Activated CD8-positive, alpha-beta memory T cell treated with anti-CD3 and anti-CD28 coated beads for 36 hours (primary cell): ENCODE measurements around the gene MMEL1. TPM values are rescaled to one million over a fixed set of nuclear protein-coding genes. Genes with fewer than 3 reads are reported as not detected.
"Not testable (repeated sequence)": the region's sequence is repeated elsewhere in the genome, so short reads cannot be mapped to it uniquely, and the experiment has no call there.

Experiments
- CTCF ChIA-PET: fragments of 350-600 bp; sonication (Branson Sonifier 250); formaldehyde crosslinking; loops from one replicate; lab custom pipeline; 2021; ENCODE audit warnings: antibody characterized with exemption; lab: Charles Lee
- POLR2A ChIA-PET: fragments of 350-600 bp; sonication (Branson Sonifier 250); formaldehyde crosslinking; loops from one replicate; lab custom pipeline; 2021; ENCODE audit warnings: antibody characterized with exemption; lab: Charles Lee
- total RNA-seq, 2 experiments: library from RNA; stranded (reverse); gene quantifications; one replicate each; pipeline ENCODE4 v1.2.3, GENCODE V29; 2021

MMEL1 gene
- total RNA-seq, 2 experiments from 2014 or later = 0.42 TPM; not detected in 1

DNA sequence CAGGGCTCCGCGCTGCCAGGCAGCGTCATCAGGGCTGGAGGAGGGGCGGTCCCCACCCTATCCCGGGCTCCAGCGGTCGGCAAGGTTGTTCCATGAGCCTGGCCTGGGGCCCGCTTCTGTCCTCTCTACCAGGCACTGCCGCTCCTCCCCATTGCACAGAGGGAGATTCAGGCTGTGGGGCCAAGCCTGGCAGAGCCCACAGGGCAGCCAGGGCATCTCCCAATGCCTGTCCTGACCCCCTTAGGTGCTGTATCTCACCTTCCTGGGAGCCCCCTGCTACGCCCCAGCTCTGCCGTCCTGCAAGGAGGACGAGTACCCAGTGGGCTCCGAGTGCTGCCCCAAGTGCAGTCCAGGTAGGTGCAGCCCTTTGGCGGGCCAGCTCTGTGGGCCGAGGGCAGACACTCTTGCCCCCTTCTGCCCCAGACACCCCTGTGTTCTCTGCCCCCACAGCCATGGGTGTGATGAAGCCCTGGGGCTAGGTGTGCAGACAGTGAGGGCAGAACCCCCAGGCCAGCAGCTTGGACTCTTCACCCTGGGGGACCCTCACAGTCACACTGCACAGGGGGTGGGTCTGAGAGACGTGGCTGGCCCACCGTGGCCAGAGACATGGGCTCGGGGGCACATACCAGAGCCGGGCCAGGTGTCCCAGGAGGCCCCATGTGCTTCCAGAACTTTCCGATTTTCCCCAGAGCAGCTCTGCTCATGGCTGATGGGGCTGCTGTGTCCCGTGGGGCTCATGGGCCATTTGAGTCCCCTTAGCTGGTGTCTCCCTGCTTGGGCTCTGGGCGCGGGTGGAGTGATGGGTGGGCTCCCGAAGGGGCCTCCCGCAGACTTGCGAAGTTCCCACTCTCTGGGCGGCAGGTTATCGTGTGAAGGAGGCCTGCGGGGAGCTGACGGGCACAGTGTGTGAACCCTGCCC is 75.1 kb downstream of the MMEL1 start:
- POLR2A ChIA-PET = interaction anchor here (1.0 to 4.9 kb wide), 5 partner anchors 11 to 151 kb away, joined by 3 to 60 read pairs (median 31); partner anchors contain the start of gene PRXL2B
- CTCF ChIA-PET = interaction anchor here (1.5 kb wide), 1 partner anchor 142 kb away, joined by 3 read pairs; no protein-coding TSS in a partner anchor

DNA sequence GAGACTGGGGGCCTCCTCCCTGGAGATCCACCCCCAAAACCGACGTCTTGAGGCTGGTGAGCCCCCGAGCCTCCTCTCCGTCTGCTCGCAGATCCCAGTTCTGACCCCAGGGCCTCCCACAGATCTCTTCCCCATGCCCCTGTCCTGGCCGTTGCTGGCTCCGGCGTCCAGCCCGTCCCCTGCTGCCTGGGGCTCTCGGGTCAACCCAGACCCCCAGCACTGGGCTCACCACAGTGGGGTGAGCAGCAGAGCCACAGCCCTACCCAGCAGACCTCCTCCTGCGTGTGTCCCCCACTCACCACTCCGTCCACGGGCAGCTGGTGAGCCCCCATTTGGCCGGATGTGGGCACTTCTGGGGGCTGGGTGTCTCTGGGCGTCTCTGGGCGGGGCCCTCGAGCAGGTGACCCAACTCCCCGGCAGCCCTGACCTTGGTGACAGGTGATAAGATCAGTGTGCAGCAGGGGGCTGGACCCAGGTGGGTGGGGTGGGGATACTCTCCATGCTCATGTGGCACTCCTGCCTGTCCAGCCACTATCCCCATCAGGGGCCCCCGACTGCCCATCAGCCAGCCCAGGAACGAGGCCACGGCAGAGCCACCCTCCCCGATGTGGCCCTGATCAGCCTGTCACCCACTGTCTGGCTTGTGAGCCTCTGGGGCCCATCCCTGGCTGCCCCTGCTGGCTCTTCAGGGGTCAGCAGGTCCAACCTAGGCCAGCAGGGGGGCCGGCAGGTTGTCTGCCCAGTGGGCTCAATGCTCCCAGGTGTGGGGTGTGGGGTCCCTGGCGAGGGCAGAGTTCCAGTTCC is 75.9 kb downstream of the MMEL1 start:
- ChIA-PET POLR2A (interaction anchor here (1.0 to 4.9 kb wide), 7 partner anchors 10 to 150 kb away, joined by 3 to 60 read pairs (median 11); partner anchors contain the start of genes PANK4 and PRXL2B), CTCF (interaction anchor here (0.9 to 3.1 kb wide), 9 partner anchors 9 to 235 kb away, joined by 3 to 20 read pairs (median 5); no protein-coding TSS in a partner anchor)

DNA sequence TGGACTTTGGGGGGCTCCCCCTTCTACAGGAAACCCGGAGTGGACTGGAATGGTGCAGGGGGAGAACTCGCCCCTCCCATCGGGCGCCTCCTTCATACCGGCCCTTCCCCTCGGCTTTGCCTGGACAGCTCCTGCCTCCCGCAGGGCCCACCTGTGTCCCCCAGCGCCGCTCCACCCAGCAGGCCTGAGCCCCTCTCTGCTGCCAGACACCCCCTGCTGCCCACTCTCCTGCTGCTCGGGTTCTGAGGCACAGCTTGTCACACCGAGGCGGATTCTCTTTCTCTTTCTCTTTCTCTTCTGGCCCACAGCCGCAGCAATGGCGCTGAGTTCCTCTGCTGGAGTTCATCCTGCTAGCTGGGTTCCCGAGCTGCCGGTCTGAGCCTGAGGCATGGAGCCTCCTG is 76.5 kb downstream of the MMEL1 start, which contains the start of gene TNFRSF14:
Gene TNFRSF14 (plus strand): TSS at position 95 of the 401 bp plus-strand sequence. CDS start 294 bp downstream, at position 389.
- ChIA-PET CTCF (interaction anchor here (0.9 to 3.1 kb wide), 9 partner anchors 9 to 235 kb away, joined by 3 to 20 read pairs (median 5); no protein-coding TSS in a partner anchor), POLR2A (interaction anchor here (0.6 to 4.9 kb wide), 8 partner anchors 10 to 149 kb away, joined by 3 to 60 read pairs (median 8); partner anchors contain the start of genes PANK4 and PRXL2B)

DNA sequence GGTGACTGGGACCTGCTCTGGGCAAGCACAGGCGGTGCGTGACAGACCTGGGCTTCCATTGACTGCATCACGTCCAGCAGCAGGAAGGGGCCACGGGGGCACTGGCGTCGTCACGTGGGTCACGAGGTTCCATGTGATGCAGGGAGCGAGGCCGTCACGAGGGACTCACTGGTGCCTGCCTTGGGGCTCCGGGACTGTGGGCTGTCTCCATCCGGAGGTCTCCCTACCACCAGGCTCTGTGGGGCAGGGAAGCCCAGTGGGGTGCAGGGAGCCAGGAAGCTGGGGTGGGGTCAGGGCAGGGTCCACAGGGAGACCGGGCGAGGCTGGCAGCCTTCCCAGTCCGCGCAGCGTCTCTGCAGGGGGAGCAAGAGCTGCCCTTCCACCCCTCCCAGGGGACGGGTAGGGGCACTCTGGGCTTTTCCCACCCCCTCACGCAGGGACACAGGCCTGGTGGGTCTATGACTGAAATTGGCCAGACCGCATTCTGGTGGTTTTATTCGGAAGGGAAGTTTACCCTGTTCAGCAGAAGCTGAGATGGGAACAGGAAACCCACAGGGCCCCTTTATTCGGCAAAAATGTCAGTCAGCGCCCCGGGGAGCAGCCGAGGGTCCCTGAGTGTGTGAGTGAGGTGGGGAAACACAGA is 77.1 kb downstream of the MMEL1 start:
- POLR2A ChIA-PET = interaction anchor here (0.6 to 4.9 kb wide), 7 partner anchors 9 to 30 kb away, joined by 3 to 60 read pairs (median 11); partner anchors contain the start of genes PANK4 and PRXL2B
- CTCF ChIA-PET = interaction anchor here (0.9 to 3.1 kb wide), 9 partner anchors 8 to 236 kb away, joined by 3 to 20 read pairs (median 5); no protein-coding TSS in a partner anchor

DNA sequence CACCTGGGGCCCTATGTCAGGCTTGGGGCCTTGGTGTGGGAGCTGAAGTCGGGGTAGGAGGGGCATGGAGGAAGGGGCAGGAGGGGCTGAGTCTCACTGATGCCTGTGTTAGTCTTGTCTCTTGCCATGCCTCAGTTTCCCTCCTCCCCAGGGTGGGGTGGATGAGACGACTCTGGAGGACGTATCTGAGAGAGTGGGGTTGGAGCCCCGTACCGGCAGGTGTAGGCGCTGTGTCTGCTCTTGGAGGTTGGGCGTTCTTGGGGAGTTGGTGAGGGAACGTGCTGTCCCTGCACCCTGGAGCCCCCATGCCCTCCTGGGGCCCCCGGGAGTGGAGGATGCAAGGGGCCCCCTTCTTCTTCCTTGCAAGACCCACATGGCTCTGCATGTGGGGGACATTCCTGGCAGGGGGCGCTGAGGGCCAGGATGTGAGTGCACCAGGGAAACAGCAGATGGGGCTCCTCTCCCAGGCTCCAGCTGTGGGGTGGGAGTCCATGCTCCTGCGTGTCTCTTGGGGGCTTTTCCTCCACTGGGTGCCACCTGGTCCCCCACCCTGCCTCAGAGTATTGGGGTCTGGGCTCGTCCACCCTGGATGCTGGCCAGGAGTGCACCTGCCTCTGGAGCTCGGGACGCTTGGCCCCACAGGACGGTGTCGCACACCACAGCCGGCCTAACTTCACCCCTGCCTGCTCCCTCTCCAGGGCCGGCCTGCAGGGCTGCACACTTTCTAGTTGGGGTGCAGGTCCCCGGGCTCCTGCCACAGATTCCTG is 78.0 kb downstream of the MMEL1 start:
- CTCF ChIA-PET = interaction anchor here (1.4 to 3.1 kb wide), 4 partner anchors 23 to 139 kb away, joined by 4 to 20 read pairs (median 8); no protein-coding TSS in a partner anchor
- POLR2A ChIA-PET = interaction anchor here (2.9 to 4.9 kb wide), 2 partner anchors 23 to 30 kb away, joined by 31 to 60 read pairs; partner anchors contain the start of gene PRXL2B

DNA sequence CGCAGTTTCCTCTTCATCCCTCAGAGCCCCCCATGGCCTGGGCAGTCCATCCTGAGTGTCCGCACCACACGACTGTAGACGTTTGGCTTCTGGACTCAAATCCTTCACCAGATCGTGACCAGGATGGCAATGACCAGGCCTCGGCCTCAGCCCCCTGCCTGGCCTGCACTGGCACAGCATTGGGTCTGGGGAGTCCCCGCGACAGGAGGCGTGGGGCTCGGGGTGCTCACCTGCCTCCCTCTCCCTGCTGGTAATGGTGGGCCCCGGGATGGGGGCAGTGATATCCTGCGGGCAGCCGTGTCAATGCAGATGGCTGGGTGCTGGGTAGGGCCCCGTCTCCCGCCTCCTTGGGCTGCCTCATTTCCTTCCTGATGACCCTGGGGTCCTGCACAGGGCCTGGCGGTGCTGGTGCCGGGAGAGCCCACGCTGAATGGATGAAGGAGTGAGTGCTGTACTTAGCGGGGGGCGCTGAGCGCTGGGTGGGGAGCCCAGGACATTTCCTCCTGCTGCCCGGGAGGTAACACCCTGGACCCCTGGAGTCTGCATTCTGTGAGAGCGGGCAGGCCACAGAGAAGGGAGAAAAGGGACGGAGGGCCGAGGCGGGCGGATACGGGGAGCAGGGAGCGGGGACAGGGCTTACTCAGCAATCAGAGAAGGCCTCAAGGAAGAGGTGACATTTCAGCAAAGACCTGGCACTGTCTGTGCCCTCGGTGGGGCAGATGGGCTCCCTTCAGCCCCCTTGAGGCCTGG is 78.8 kb downstream of the MMEL1 start:
- ChIA-PET CTCF (interaction anchor here (1.4 to 3.1 kb wide), 3 partner anchors 24 to 138 kb away, joined by 4 to 20 read pairs (median 9); no protein-coding TSS in a partner anchor), POLR2A (interaction anchor here (2.9 kb wide), 1 partner anchor 24 kb away, joined by 31 read pairs; no protein-coding TSS in a partner anchor)

DNA sequence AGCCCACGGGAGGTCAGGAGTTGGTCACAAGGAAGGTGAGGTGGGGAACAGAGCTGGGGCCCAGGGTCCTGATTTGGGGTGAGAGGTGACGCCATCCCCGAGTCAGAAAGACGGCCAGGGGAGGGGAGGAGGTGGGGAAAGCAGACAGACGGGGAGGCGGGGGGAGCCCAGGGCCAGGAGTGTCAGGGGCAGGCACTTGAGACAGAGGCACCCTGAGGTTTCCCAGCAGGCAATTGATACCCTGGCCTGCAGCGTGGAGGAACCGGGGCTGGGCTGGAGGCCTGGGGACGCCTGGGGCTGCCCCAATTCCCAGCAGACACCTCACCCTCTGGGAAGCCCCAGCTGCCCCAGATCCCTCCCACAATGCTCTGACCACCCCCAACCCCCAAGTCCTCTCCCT is 79.7 kb downstream of the MMEL1 start:
- CTCF ChIA-PET, POLR2A ChIA-PET: not testable (repeated sequence)

DNA sequence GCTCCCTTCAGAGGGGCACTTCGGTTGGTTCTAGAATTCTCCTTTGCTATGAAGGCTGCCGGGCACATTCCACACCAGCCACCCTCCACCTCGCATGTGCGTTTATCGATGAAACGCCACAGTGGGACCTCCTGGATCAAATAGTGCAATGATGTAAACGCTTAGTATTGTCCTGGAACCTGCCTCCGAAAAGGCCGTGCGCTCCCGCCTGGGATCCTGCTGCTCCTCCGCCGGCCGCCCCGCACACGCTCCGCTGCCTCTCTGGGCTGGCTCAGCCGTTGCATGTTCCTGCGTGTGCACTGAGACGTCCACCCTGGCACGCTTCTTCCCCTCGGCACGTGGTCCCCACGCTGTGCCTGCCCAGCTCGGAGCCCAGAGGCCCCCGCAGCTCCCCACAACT is 80.6 kb downstream of the MMEL1 start:
- ChIA-PET CTCF (no interaction called here), POLR2A (no interaction called here)

DNA sequence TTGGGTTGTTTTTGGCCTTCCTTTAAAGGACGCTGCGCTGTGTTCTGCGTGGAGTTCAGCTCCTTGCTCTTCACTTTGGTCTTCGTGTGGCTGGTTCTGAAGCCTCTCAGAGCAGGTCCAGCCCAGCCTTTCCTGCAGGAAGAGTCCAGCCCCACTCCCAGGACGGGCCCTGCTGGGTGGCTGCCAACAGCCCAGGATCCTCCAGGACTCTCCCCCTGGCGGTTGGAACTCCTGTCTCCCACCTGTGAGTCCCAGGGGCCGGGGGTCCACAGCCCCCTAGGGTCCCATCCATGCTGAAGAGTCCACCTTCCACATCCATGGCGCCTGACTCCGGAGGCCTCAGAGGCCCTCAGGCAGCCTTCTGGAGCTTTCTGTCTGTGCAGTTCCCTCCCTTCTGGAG is 81.3 kb downstream of the MMEL1 start:
- CTCF ChIA-PET, POLR2A ChIA-PET: not testable (repeated sequence)

DNA sequence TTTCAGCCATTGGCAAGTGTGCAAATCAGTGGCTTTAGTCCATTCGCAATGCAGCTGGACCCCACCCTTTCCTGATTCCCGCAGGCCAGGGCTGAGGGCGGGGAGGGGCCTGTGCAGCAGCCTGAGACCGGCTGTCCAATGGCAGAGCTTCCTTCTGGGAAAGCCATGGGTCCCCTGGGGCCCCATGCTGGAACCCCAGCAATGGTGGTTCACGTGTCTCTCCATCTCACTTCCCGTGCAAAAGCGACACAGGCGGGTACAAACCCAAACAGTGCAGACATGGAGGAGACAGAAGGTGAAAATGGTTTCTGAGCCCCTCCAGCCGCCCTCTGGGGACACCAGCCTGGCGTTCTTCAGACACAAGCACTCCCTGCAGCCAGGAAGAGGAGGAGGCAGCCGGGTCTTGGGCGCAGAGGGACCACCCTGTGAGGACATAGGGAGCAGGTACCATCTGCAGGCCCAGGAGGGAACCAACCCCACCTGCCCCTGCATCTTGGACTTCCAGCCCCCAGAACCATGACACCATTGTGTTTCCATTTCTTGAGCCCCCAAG is 82.4 kb downstream of the MMEL1 start:
- CTCF ChIA-PET, POLR2A ChIA-PET: not testable (repeated sequence)

DNA sequence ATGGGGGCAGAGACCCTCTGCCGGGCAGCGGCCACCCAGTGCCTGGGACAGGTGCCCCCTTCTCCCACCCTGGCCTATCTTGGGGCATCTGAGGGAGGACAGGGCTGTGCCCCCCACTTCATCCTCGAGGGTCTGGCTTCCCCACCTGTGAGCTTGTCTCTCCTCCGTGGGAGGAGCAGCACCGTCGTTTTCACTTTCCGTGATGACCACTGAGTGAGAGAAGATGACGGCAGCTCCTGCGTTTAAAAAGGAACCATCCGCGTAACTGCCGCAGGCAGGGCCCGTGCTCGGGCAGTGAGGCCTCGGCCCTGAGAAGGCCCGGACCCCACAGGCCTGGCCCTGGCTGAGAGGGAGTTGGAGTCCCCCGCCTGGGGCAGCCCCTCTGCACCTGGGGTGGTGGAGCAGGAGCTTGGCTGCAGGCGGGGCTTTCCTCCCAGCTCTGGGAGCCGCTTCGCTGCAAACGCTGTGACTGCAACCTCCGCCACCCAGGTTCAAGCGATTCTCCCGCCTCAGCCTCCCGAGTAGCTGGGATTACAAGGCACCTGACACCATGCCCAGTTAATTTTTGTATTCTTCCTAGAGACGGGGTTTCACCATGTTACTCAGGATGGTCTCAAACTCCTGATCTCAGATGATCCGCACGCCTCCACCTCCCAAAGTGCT is 83.3 kb downstream of the MMEL1 start:
- ChIA-PET CTCF (interaction anchor here (1.1 to 4.3 kb wide), 3 partner anchors 14 to 134 kb away, joined by 3 to 42 read pairs (median 16); partner anchors contain the start of gene PANK4), POLR2A (interaction anchor here (1.3 to 4.5 kb wide), 3 partner anchors 12 to 37 kb away, joined by 4 to 46 read pairs (median 28); partner anchors contain the start of genes PANK4 and PRXL2B)

DNA sequence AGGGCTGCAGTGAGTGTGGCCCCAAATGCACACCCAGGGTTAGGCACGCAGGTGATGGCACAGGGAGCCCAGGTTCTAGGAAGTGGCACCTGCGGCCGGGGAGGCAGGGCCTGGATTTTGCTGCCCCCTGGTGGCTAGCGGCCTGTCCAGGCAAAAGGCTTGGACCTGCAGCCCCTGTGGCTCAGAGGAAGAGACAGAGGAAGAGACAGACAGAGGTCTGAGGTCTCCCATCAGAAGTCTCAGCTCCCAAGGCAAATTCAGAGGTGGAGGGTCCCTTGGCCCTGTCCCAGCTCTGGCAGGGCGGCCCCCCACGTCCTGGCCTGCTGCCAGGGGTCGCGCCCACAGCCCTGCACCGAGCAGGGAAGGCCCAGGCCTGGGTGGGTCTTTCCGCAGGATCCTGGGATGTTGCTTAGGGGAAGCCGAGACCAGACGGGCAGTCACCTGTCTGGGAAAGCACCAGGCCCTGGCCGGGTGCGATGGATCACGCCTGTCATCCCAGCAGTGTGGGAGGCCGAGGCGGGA is 84.7 kb downstream of the MMEL1 start:
- ChIA-PET POLR2A (interaction anchor here (0.7 to 4.5 kb wide), 14 partner anchors 8 to 157 kb away, joined by 3 to 46 read pairs (median 6); partner anchors contain the start of genes MORN1, PANK4, PEX10 and PRXL2B), CTCF (interaction anchor here (1.0 to 4.3 kb wide), 14 partner anchors 8 to 353 kb away, joined by 3 to 42 read pairs (median 6); partner anchors contain the start of genes FAAP20, PANK4, PRXL2B and TNFRSF14)

DNA sequence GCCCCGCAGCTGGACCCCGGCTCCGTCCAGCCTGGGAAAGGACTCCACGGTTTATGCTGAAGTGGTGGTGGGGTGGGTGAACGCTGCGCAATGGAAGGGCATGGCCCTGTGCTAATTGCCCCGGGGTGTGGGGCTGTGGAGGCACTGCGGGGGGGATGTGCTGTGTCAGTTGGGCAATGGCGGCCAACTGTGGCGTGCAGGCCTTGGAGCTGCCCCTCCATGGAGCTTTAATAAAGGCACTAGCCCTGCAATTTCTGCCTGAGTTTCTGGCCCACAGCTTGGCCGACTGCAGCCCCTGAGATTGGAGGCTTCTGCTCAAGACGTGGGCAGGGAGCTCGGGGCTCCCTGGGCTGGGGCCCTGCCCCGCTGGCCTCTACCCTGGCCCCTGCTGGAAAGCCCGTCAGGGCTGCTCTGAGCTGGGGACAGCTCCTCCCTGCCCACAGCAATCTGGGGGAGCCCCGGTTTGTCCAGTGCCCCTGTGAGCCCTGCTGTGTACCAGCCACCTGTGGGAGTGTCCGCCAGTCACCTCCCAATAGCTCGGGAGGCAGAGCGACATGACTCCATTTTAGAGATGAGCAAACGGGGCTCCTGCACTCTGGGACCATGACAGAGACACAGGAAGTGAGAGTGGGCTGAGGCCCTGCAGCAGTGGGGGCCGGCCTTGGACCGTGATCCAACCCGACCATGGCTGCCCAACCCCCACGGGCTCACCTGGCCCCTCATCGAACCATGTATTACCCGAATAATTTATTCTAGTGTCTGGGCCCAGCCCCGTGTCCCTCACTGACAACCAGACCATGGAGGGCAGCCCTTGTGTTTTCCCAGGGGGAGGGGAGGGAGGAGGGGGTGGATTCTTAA is 85.4 kb downstream of the MMEL1 start:
- ChIA-PET CTCF (interaction anchor here (0.7 to 4.3 kb wide), 15 partner anchors 9 to 352 kb away, joined by 3 to 42 read pairs (median 6); partner anchors contain the start of genes FAAP20, PANK4, PRXL2B and TNFRSF14), POLR2A (interaction anchor here (0.7 to 4.5 kb wide), 12 partner anchors 9 to 156 kb away, joined by 3 to 46 read pairs (median 6); partner anchors contain the start of genes MORN1, PANK4, PEX10 and PRXL2B)
